Suprapubic skin (tissue), 3 donors: Measurements from ENCODE around the gene ATP6V1E1.

Experiments used
- CTCF ChIP-seq, 2 donors: fragments of 200-600 bp in 1 of 2; fragments of 450-650 bp in 1 of 2; sonication (generic) in 1 of 2; IDR thresholded peaks; one replicate each; pipeline ENCODE4 v1.5.1; 2016 to 2019; ENCODE audit warnings: antibody characterized with exemption in 2 of 2, mild to moderate bottlenecking in 1 of 2, moderate library complexity in 1 of 2
- POLR2AphosphoS5 ChIP-seq, 3 donors: sonication (generic); formaldehyde crosslinking; IDR thresholded peaks; one replicate each; pipeline ENCODE4 v1.6.1; 2017; ENCODE audit warnings: antibody characterized with exemption in 3 of 3

GRCh38 chr22:17598318-17598717 lies 30.2 kb downstream of the ATP6V1E1 start:
- no peak for TF ChIP-seq CTCF (IDR thresholded peaks at IDR 0.05)
- TF ChIP-seq POLR2AphosphoS5 (IDR thresholded peaks at IDR 0.05): no peak
